GM12878 (cell line): ENCODE results near the gene RP2. TPM values are rescaled to one million over a fixed set of nuclear protein-coding genes. Genes with fewer than 3 reads are reported as not detected.

Experiments
- BHLHE40 ChIP-seq, 2 experiments: fragments of 450-650 bp in 1 of 2; IDR thresholded peaks; 2 replicates each; pipeline ENCODE4 v1.6.1; 2011 to 2017; ENCODE audit warnings: low read depth in 2 of 2, borderline replicate concordance in 1 of 2, improper control_type of control experiment in 1 of 2, low read length in 1 of 2, mild to moderate bottlenecking in 1 of 2
- E2F8 ChIP-seq: fragments of 450-650 bp; IDR thresholded peaks from 2 replicates; pipeline ENCODE4 v1.6.1; 2018; ENCODE audit warnings: mild to moderate bottlenecking, low read depth, moderate library complexity; ENCODE audit not compliant: partially characterized antibody
- GATAD2B ChIP-seq: fragments of 450-650 bp; conservative IDR thresholded peaks from 2 replicates; pipeline ENCODE4 v1.6.1; 2017; ENCODE audit warnings: low read depth, mild to moderate bottlenecking, moderate library complexity
- MTA2 ChIP-seq: fragments of 450-650 bp; IDR thresholded peaks from 2 replicates; pipeline ENCODE4 v1.6.1; 2016; ENCODE audit warnings: low read depth, mild to moderate bottlenecking, moderate library complexity
- MXI1 ChIP-seq: fragments of 150-350 bp; IDR thresholded peaks from 2 replicates; pipeline ENCODE4 v1.6.1; 2011; ENCODE audit warnings: low read depth, mild to moderate bottlenecking, inconsistent platforms, low read length, improper control_type of control experiment
- NFYB ChIP-seq: IDR thresholded peaks from 2 replicates; pipeline ENCODE4 v1.6.1; 2011; ENCODE audit warnings: low read depth, mild to moderate bottlenecking, low read length, improper control_type of control experiment, moderate library complexity; ENCODE audit not compliant: insufficient read depth
- RUNX3 ChIP-seq: IDR thresholded peaks from 2 replicates; pipeline ENCODE4 v1.6.1; 2012; ENCODE audit warnings: low read length, inconsistent platforms
- SIX5 ChIP-seq: IDR thresholded peaks from 2 replicates; pipeline ENCODE4 v1.6.1; 2011; ENCODE audit warnings: mild to moderate bottlenecking, low read depth, low read length, moderate library complexity; ENCODE audit not compliant: severe bottlenecking
- YBX1 ChIP-seq: fragments of 450-650 bp; IDR thresholded peaks from 2 replicates; pipeline ENCODE4 v1.6.1; 2016; ENCODE audit warnings: antibody characterized with exemption
- ZBTB33 ChIP-seq: fragments of 450-650 bp; IDR thresholded peaks from 2 replicates; pipeline ENCODE4 v1.6.1; 2017; ENCODE audit warnings: mild to moderate bottlenecking
- ZNF687 ChIP-seq: fragments of 450-650 bp; IDR thresholded peaks from 2 replicates; pipeline ENCODE4 v1.6.1; 2017; ENCODE audit warnings: mild to moderate bottlenecking, moderate library complexity
- ZZZ3 ChIP-seq: IDR thresholded peaks from 2 replicates; pipeline ENCODE4 v1.6.1; 2011; ENCODE audit warnings: low read depth; ENCODE audit not compliant: control insufficient read depth, insufficient read length
- polyA plus RNA-seq, 11 experiments: library from polyadenylated mRNA; depleted of rRNA in 4 of 11; unstranded in 6 of 11; stranded (reverse) in 5 of 11; fragments of >200 nt; fragmentation: Nextera tagmentation in 4 of 11; fragmentation: Illumina TruSeq in 1 of 11; extraction: Ambion mirVana in 4 of 11; extraction: Trizol in 1 of 11; gene quantifications; 1 replicate in 1 of 11; 2 replicates in 10 of 11; pipeline versions ENCODE4 v1.2.1 to v1.2.3, GENCODE V29; 2011 to 2016; ENCODE audit warnings: inconsistent platforms in 2 of 11, missing spikeins in 2 of 11, low read depth in 1 of 11
- total RNA-seq, 4 experiments: library from RNA; depleted of rRNA in 3 of 4; stranded (reverse); fragments of >200 nt in 3 of 4; fragmentation: Illumina TruSeq in 1 of 4; extraction: Trizol in 1 of 4; gene quantifications; 2 replicates each; pipeline versions ENCODE4 v1.2.1 to v1.2.3, GENCODE V29; 2013 to 2021

Gene RP2
- total and polyA plus RNA-seq, 10 of the 15 experiments (the other 5 are each of a cell fraction or from before 2014, with no cell fraction given): 3.5 to 11.0 (median 5.7) TPM

GRCh38 chrX:46791927-46792809 lies 44.7 kb upstream of the RP2 start (continued):
- TF ChIP-seq ZBTB33 (no peak), YBX1 (no peak), MTA2 (no peak), SIX5 (no peak), ZNF687 (no peak), RUNX3 (peak; percentile 89), MXI1 (no peak), GATAD2B (no peak), E2F8 (no peak), BHLHE40 (IDR thresholded peaks at IDR 0.05; ENCODE audit: borderline replicate concordance in 1 of 2, low read depth in 2 of 2, low read length in 1 of 2) (no peak), ZZZ3 (no peak), NFYB (no peak)
